Stimulated activated CD8-positive, alpha-beta memory T cell treated with anti-CD3 and anti-CD28 coated beads, Interleukin-4, amount 100 ng/mL, for 24 hours (primary cell): ENCODE measurements around the gene HEG1.
"Not testable (repeated sequence)": the region's sequence is repeated elsewhere in the genome, so short reads cannot be mapped to it uniquely, and the experiment has no call there.

Experiments used
- DNase-seq: peaks from one replicate; pipeline ENCODE4 v3.0.0-alpha.2; 2020; ENCODE audit warnings: low read depth

The HEG1 gene

DNA sequence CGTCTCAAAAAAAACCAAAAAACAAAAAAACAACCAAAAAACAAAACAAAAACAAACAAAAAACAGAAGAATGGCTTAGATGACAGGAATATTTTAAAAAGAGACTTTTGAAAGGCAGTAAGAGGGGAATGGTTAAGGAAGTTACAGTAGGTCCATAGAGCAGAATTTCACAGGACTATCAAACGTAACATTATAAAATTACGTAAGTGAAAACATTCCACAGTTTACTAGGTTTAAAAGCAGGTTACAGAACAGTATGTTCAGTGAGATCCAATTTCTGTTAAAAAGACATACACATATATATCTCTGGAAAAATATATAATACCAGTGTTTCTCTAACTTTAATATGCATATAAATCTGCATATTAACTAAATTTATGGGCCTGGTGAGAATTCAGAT lies 71.0 kb downstream of the HEG1 start:
- DNase-seq = no peak

DNA sequence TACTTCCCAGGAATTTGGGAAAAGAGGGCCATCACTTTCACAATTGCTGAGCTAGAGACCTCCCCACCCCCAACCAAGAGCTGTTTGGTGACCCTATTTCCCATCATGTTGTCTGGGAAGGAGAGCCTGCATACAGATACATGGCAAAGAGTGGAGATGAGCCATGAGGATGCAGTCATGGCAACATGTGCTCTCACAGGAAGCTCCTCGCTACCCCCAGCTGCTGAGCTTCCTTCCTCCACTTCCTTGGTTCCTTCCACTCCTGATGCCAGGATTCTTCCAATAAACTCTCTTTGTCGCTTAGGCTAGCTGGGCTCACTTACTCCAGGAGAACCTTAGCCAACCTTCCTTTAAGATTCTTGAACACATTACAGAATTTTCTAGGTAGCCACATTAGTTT lies 72.9 kb downstream of the HEG1 start:
- DNase-seq = no peak

DNA sequence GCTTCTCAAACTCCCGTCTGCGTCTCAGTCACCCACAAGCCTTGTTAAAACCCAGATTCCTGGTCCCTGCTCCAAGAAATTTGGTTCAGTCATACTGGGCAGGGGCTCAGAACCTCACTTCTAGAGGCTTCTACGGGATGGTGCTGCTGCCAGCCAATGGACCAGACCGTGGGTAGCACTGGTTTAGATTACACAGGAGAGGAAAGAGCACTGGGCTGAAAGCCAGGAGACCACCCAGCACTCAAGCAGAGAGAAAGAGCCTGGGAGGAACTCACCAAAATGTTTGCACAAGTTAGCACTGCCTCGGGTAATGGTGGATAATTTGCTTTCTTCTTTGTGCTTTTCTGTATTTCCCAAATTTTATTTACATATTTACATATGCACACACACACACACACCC lies 74.3 kb downstream of the HEG1 start:
- DNase-seq = no peak

DNA sequence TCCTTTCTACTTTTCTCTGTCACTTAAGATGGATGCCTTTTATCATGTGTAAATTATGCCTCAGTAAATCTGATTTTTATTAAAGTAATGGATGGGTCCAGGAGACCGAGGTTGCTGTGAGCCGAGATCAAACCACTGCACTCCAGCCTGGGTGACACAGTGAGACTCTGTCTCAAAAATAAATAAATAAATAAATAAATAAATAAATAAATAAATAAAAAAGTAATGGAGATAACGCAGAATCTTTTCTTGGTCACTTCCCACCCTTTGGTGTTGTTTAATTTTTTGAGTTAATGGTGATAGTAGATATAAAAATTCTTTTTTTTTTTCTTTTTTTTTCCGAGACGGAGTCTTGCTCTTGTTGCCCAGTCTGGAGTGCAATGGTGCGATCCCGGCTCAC lies 77.2 kb downstream of the HEG1 start:
- DNase-seq = no peak

DNA sequence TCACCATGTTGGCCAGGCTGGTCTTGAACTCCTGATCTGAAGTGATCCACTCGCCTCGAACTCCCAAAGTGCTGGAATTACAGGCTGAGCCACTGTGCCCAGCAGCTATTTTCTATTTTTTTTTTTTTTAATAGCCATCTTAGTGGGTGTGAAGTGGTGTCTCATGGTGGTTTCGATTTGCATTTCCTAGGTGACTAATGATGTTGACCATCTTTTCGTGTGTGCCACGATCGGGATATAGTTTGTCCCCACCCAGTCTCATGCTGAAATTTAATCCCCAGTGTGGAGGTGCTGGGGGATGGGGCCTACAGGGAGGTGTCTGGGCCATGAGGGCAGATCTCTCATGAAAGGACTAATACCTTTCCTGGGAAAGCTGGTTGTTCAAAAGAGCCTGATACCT lies 79.4 kb downstream of the HEG1 start:
- no peak for DNase-seq

DNA sequence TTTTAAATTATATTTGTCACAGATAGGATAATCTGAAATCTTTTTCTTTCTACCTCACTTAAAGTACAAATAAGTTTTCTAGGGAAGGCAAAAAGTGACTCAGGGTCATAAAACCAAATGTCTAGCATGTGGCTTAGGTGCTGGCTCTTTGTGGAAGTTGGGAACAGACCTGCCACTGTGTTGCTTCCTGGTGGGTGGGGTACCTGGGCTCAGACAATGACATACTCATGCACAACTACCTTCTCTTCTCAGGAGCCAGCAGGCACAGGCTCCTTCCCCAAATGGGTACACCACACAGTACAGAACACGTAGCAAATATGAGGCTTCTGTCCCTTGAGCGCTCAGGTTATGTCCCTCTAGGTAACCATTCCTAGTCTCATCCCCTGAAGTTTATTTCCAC lies 81.1 kb downstream of the HEG1 start:
- no peak for DNase-seq

DNA sequence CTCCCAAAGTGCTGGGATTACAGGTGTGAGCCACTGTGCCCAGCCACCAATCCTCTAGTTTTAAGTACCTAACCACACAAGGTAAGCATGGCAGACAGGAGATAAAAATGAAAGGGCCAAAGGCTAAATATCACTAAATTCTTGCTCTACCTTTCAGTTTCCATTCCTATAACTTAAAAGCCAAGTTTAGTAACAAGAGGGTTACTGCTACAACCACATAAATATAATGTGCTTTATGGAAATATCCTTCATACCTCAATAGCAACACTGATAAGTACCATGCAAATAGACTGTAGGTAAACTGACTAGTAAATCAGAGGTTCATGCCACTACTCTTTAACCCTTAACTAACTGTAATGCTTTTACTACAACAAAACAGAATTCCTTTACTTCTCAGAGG lies 82.5 kb downstream of the HEG1 start:
- DNase-seq = no peak

DNA sequence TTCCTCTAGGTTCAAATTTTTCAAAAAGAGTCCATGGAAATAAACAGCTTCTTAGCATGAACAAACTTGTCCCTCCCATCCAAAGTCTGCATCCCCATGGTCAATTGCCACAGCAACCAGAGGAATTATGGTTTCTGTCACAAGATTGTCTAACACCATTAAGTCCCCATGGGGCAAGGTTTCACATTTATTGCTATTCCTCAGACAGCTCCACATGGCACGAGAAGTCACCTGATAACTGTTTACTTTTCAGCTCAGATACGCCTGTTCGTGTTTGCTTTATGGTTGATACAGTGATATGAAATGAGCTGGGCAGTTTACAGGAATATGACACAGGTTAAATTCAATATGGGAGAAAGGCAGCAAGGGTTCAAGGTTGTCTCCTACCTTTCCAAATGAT lies 83.3 kb downstream of the HEG1 start:
- no peak for DNase-seq

DNA sequence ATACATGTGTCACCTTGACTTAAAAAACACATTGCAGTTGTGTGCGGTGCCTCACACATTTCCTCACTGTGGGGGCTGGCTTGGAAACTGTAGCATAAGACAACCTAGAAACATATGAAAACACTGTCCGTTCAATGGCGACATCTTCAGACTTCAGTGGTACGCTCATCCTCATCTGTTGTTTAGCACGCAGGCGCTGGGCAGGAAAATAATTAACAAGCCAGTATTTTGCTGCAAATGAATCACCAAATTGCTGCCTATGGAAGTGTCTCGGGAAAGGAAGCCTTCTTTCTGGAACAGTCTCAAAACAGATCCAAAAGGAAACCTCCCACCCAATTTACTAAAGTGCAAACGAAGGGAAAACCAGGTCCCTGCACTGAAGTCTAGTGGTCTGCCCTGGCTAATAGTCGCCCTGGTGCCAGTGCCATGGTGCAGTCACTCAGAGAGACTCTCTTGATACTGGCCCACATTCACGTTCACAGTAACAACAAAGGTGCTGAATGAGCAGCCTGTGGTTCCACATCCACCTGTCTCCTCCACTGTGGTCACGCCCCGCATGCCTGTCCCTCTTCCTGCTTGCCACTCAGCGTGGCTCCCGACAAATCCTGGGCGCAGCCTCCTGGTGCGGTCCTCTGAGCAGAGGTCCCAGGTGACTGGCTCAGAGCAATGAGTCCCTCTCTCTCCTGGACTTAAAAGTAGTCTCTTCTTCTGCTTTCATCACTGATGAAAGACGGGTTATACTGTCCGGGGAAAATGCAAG lies 85.7 kb downstream of the HEG1 start:
- DNase-seq = no peak

DNA sequence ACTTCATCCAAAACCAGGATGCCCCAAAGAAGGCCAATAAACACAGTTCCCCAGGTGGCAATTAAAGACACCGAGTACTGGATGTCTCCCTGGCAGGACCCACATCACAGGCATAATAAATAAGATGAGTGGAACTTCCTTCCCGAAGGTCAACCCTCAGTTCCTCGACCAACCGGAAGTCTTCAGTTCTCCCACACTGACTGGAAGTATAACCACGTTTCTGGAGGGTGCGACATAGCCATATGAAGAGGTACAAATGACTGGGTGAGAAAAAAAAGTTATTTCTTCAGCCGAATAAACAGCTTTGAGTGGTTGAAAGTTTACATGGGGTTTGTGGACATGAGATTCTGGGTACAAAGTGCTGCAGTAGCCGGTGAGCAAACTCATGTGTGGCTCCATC lies 86.6 kb downstream of the HEG1 start:
- DNase-seq = no peak

DNA sequence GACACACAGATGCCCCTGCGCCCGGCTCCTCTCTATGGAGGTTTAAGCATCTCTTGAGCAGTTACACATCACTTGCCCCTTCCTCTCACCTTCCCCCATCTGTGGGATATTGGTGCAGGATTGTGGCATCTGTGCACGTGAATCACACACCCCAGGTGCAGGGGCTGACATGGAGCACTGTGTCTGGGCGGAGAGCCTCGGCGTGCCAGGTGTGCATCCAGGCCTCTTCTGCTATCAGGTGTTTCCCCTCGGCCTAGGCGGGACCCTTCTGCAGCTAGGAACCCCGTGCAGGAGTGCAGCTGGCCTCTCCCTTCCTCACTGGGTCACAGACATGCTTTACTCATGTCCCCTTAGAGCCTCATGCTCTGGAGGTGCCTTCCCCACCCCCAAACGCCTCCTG lies 87.8 kb downstream of the HEG1 start:
- no peak for DNase-seq

DNA sequence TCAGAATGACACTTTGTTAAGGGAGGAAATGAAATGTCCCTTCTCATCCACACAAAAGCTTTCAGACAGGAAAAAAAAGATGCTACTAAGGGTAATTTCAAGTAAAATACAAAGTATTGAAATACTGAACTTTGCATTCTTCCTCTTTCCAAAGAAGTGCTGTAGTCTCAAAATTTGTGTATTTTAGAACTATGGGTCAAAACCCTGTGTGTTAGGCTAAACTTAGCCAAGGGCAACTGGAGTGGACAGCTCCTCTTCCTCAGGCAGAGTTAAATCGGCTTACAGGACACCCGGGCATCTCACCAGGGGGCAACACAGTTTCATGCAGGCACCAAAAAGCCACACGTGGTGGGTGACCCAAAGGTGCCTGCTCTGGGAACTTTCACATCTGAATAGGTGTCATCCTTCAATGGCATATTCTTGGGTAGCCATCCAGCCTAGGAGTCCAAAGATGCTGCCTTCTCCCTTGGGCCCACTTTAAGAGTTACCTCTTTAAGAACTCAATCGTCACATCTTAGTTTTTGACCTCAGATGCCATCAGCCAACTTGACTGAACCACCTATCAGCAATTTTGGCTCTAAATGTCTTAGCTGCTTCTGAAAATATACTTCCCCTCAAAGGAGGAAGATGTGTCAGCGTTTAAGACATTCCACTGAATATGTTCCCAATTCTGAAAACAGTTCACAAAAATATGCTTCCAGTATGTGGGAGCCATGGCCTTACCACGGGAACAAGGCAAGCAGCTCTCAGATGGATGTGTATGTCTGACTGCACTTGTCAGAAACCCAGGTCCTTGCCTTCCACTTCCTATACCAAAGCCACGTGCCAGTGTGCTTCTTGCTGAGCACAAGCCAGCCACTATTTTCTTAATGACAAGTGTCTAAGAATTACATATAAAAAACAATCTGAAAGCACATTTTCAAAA lies 89.0 kb downstream of the HEG1 start:
- no peak for DNase-seq

DNA sequence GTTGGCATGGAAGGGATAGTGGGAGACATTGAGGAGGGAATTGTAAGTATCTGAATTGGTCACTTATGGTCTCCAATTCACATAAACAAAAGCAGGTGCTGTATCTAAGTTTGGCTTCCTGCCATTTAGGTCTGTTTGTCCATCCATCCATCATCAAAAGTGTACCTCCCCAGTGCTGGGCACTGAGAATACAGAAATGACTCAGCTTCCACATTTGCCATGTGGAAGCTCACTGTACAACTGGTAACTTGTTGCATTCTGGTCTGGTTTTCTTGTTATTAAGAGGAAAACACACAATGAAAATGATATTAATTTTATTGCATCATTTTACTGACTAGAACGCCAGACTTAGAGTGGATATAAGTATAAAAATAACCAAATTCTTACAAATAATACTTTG lies 90.4 kb downstream of the HEG1 start:
- no peak for DNase-seq

DNA sequence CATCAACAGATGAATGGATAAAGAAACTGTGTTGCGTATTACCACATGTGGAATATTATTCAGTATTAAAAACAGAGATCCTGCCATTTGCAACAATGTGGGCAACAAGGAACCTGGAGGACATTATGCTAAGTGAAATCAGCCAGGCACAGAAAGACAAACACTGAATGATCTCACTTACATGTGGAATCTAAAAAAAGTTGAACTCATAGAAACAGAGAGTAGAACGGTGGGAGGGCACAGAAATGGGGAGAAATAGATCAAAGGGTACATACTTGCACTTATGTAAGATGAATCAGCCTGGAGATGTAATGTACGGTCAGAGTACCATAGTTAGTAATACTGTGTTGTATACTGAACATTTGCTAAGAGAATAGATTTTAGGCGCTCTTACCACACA lies 91.4 kb downstream of the HEG1 start:
- no peak for DNase-seq

DNA sequence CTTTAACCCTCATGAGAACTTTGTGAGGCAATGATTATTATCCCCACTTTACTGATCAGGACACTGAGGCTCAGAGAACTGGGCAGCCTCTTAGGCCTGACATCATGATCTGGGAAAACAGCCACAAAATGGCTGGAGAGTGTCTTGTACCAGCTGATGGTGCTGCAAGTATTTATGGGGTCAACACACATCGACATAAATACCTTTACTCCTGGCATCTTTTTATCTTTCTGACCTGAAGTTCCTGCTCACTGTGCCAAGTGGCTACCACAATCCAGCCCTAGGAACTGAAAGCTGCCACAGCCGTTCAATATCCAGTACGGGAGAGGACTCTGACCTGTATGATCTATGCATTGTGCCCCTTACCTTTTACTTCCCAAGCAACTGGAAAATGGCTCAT lies 92.0 kb downstream of the HEG1 start:
- DNase-seq = no peak

DNA sequence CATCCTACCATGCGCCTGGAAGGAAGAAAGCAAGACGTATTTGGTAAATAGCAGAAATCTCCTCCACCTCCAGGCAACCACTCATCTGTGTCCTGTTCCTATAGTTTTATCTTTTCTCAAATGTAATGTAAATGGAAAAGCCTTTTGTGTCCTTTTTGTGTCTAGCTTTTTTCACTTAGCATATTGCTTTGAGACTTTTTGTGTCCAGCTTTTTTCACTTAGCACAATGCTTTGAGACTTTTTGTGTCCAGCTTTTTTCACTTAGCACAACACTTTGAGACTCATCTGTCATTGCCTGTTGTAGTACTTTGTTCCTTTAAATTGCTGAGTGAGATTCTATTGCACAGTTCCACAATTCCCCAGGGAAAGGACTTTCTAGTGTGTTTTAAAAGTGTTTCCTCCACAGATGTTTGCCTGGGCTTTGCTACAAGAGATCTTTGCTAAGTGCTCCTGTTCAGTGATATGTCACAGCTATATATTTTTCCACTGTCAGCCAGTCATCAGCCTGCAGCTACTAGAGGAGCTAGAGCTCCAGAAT lies 93.3 kb downstream of the HEG1 start:
- DNase-seq = no peak

DNA sequence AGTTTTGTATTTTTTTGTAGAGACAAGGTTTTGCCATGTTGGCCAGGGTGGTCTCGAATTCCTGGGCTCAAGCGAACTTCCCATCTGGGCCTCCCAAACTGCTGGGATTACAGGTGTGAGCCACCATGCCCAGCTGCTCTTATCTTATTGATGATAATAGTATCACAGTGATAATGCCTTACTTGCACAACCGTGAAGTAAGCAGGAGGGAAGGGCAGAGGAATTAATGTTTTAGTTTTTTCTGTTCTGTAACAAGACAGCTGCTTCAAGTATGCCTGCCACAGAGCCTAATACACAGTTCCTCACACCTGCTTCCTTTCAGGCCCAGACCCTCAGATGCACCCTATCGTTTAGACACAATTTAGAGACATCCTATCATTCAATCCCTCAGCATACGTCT lies 95.1 kb downstream of the HEG1 start:
- no peak for DNase-seq

DNA sequence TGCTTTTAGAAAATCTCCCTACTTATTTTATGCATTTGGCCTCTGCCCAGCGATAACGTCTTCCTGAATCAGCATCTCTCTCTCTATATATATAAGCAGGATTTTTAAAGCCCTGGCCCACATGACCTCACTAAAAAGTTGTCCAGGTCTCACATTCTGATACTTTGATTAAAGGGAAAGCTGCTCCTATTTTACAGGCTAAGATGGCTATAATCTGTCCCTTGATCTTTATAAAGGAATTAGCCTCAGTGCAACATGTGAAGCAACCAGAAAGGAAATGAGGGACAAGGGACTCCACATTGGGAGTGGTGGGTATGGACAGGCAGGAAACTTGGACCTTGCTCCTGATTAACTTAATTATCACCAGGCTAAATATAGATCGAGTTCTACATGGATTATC lies 95.7 kb downstream of the HEG1 start:
- DNase-seq = no peak

DNA sequence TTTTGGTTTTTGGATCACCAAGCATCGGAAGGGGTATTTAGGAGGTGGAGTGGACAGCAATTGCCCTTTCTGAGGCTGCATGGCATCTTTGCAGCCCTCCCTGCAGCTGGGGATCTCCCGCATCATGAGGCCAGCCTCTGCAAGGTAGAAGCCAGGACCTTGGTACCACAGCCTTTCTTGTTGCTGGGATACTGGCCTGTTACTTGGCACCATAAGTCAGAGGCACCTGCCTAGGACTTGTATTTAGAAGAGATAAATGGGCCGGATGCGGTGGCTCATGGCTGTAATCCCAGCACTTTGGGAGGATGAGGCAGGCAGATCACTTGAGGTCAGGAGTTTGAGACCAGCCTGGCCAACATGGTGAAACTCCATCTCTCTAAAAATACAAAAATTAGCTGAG lies 97.8 kb downstream of the HEG1 start:
- DNase-seq = not testable (repeated sequence)

DNA sequence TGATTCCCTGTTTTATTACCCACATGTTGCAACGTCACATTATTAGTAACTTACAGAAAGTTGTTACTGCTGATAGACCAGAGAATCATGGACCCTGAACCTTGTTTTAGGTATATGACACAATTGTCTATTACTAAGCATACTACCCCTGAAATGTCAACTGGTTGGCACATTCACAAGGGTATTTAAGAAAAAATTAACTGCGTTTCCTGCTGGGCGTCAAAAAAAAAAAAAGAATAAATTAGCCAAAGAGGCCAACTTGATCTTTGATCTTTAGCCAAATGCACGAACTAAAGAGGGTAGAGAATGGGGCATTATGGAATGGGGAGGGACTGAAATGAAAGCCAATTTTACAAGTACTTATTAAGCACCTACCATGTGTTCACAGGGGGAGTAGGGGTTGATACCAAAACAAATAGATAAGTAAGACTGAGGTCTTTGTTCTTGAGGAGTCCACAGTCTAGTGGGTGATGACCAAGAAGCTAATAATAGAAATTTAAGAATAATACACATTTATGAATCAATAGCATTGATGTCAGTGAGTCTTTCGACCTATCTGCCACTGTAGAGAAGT lies 103.4 kb downstream of the HEG1 start:
- DNase-seq = no peak

DNA sequence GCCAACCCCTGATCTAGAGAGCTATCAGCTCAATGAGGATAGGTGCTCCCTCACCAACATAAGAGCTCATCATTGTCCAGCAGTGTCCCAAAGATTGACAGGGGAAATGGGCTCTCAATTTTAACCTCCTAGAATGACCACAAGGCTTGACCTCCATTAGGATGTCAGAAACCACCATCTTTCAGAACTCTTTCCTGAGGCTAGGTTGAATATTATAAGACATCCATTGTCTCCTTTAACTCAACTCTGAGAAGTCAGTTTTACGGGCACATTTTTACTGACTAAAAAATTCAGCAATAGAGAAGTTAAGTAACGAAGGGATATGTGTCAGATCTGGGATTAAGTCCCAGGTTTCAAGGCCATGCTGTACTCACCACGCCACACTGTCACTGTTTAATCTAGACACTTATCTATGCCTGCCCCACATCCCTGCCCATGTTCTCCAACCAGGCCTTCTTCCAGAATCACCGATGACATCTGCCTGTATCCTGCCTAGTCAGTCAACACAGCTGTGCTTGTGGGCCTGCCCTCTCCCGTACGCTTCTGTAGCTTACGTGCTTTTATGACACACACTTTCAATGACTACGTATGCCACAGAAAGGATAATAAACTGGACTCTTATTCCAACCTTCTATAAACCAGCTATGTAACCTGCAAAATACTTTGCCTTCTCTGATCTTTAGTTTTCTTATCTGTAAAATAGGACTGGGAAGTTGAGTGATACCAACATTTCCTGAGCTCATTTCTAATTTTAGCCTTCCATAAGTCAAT lies 104.1 kb downstream of the HEG1 start:
- DNase-seq = no peak

DNA sequence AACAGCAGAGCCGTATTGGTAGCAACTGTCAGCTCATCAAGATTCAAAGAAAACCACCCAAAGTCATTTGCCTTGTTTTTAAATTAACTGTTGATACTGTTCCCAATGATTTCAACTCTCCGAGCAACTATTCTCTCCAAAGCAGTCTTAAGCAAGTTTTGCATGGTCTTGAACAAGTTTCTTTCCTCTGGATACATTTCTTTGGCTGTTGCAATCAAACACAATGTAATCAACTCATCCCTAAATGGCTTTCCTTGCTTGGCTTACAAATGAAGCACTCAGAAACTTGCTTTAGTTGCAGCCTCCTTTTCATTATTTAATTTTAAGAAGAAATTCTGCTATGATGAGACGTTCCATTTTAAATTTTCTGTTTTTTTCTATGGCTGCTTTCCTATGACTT lies 105.8 kb downstream of the HEG1 start:
- DNase-seq = no peak
